Activated T-cell treated with anti-CD3 and anti-CD28 coated beads, Interleukin-2, amount 50 U/mL, for 24 hours (primary cell): ENCODE measurements around the gene AIM2.

Experiments used
- DNase-seq: peaks from one replicate; pipeline ENCODE4 v3.0.0-alpha.2; 2020
- H3K27ac Mint-ChIP-seq: 2 replicates; pipeline ENCODE4 v1.8.0; 2020; ENCODE audit warnings: mild to moderate bottlenecking, mixed read lengths
- H3K27me3 Mint-ChIP-seq: 2 replicates; pipeline ENCODE4 v1.8.0; 2020; ENCODE audit warnings: mixed read lengths
- H3K36me3 Mint-ChIP-seq: 2 replicates; pipeline ENCODE4 v1.8.0; 2020; ENCODE audit warnings: low read depth, mixed read lengths
- H3K4me1 Mint-ChIP-seq: 2 replicates; pipeline ENCODE4 v1.8.0; 2020; ENCODE audit warnings: low read depth, mixed read lengths
- H3K4me3 Mint-ChIP-seq: 2 replicates; pipeline ENCODE4 v1.8.0; 2020; ENCODE audit warnings: mild to moderate bottlenecking, moderate library complexity, mixed read lengths
- H3K9me3 Mint-ChIP-seq: 2 replicates; pipeline ENCODE4 v1.8.0; 2020; ENCODE audit warnings: mixed read lengths

The AIM2 gene

DNA sequence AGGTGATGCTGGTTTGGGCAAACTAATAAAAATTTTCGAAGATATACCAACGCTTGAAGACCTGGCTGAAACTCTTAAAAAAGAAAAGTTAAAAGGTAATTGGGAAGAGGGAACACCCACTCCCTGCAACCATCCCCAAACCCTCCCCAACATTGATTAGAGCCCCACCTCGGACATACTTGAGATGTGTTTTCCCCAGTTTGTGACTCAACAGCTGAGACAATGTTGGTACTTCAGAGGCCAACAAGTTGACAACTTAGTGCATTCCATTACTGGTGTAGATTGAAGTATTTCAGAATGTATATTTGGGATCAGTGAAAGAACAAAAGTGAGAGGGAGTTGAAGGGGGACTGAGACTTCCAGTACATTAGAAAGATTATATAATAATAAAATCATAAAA is 61.7 kb downstream of the AIM2 start:
- Mint-ChIP-seq H3K9me3 (no peaks in the 10 kb centered on the region), H3K36me3 (peaks cover 94% of the 10 kb centered on the region), H3K27me3 (no peaks in the 10 kb centered on the region), H3K4me3 (peak overlapping the region; percentile 90), H3K27ac (peak overlapping the region; percentile 97), H3K4me1 (peaks cover 63% of the 10 kb centered on the region)
- no peak for DNase-seq

DNA sequence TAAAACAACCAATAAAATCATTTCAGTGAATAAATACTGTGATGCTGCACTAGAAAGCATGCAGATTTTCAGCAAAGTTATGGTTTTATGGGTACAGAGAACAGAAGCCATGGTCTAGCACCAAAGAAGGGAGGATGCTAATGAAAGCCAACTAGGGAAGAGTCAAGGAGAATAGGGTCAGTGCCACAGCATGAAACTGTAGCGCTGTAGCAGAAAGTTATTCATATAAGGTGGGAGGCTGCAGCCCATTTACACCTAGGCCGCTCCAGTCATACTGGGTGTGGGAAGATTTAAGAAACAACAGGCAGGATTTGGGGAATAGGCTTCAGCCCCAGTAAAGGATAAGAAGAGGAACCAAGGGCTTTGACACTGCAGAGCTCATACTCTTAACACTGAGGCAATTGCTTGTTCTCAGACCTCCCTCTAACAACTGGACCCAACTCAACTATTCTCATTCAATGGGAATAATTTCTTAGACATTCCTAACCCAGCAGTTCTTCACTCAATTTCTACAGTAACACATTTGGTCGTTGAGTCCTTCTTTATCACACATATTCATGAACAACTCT is 62.5 kb downstream of the AIM2 start:
- Mint-ChIP-seq H3K27me3 (no peaks in the 10 kb centered on the region), H3K4me3 (peak overlapping the region; percentile 90), H3K27ac (peak overlapping the region; percentile 97), H3K9me3 (no peaks in the 10 kb centered on the region), H3K4me1 (peaks cover 59% of the 10 kb centered on the region), H3K36me3 (peaks cover 92% of the 10 kb centered on the region)
- DNase-seq, result no peak

- Mint-ChIP-seq H3K27me3 (no peaks in the 10 kb centered on the region), H3K4me3 (peak overlapping the region; percentile 90), H3K27ac (peak overlapping the region; percentile 97), H3K36me3 (peaks cover 85% of the 10 kb centered on the region), H3K9me3 (no peaks in the 10 kb centered on the region), H3K4me1 (peaks cover 58% of the 10 kb centered on the region)
- DNase-seq, result peak; percentile 63
Measured at GRCh38 chr1:159012495-159012894, 64.1 kb downstream of the AIM2 start.
